Neural progenitor cell (in vitro differentiated cells): ENCODE measurements around the gene BMPR1B. TPM values are rescaled to one million over a fixed set of nuclear protein-coding genes. Genes with fewer than 3 reads are reported as not detected.

Source experiments
- DNase-seq: peaks from one replicate; pipeline ENCODE4 v3.0.0-alpha.2; 2016; ENCODE audit warnings: low spot score
- H2AFZ ChIP-seq: fragments of 200-600 bp; sonication (generic); replicated peaks from 2 replicates; pipeline ENCODE4 v1.6.1; 2016; ENCODE audit warnings: antibody characterized with exemption
- H3F3A ChIP-seq: fragments of 200-600 bp; sonication (generic); 2 replicates; pipeline ENCODE4 v1.6.1; 2016; ENCODE audit warnings: antibody characterized with exemption, low read depth
- H3K27ac ChIP-seq: fragments of 200-600 bp; sonication (generic); 2 replicates; pipeline ENCODE4 v1.5.1; 2016; ENCODE audit warnings: mild to moderate bottlenecking
- H3K27me3 ChIP-seq: fragments of 200-600 bp; sonication (generic); 2 replicates; pipeline ENCODE4 v1.6.1; 2016; ENCODE audit warnings: mild to moderate bottlenecking, moderate library complexity
- H3K36me3 ChIP-seq: fragments of 200-600 bp; sonication (generic); 2 replicates; pipeline ENCODE4 v1.5.1; 2016
- H3K4me1 ChIP-seq: fragments of 200-600 bp; sonication (generic); 2 replicates; pipeline ENCODE4 v1.6.1; 2016; ENCODE audit warnings: mixed run types
- H3K4me2 ChIP-seq: fragments of 200-600 bp; sonication (generic); 2 replicates; pipeline ENCODE4 v1.6.1; 2016
- H3K4me3 ChIP-seq: fragments of 200-600 bp; sonication (generic); 2 replicates; pipeline ENCODE4 v1.5.1; 2016
- H3K79me2 ChIP-seq: fragments of 200-600 bp; sonication (generic); 2 replicates; pipeline ENCODE4 v1.6.1; 2016; ENCODE audit warnings: low read depth
- H3K9ac ChIP-seq: fragments of 200-600 bp; sonication (generic); 2 replicates; pipeline ENCODE4 v1.6.1; 2016
- H3K9me3 ChIP-seq: fragments of 200-600 bp; sonication (generic); 2 replicates; pipeline ENCODE4 v1.5.1; 2016; ENCODE audit warnings: low read depth
- H4K20me1 ChIP-seq: fragments of 200-600 bp; sonication (generic); 2 replicates; pipeline ENCODE4 v1.6.1; 2016; ENCODE audit warnings: low read depth
- H3K27ac Mint-ChIP-seq: 3 replicates; pipeline ENCODE4 v1.8.0; 2021; ENCODE audit warnings: mixed read lengths
- H3K27me3 Mint-ChIP-seq: 2 replicates; pipeline ENCODE4 v1.8.0; 2022; ENCODE audit warnings: low read depth, mild to moderate bottlenecking, inconsistent platforms, moderate library complexity, mixed read lengths; ENCODE audit not compliant: insufficient read depth
- H3K36me3 Mint-ChIP-seq: 3 replicates; pipeline ENCODE4 v1.8.0; 2021; ENCODE audit warnings: mixed read lengths
- H3K4me1 Mint-ChIP-seq: 3 replicates; pipeline ENCODE4 v1.8.0; 2021; ENCODE audit warnings: mixed read lengths
- H3K4me3 Mint-ChIP-seq: 3 replicates; pipeline ENCODE4 v1.8.0; 2021; ENCODE audit warnings: mild to moderate bottlenecking, moderate library complexity, mixed read lengths
- H3K9me3 Mint-ChIP-seq: 3 replicates; pipeline ENCODE4 v1.8.0; 2020; ENCODE audit warnings: mixed read lengths
- CTCF ChIP-seq: fragments of 200-600 bp; sonication (generic); IDR thresholded peaks from 2 replicates; pipeline ENCODE4 v1.5.1; 2017; ENCODE audit warnings: antibody characterized with exemption, mild to moderate bottlenecking
- EZH2 ChIP-seq: fragments of 200-600 bp; sonication (generic); IDR thresholded peaks from 2 replicates; pipeline ENCODE4 v1.6.1; 2017; ENCODE audit warnings: antibody characterized with exemption, mild to moderate bottlenecking, moderate library complexity
- EZH2phosphoT487 ChIP-seq: fragments of 200-600 bp; sonication (generic); IDR thresholded peaks from 2 replicates; pipeline ENCODE4 v1.6.1; 2017; ENCODE audit warnings: antibody characterized with exemption
- total RNA-seq: library from RNA; depleted of rRNA; stranded (reverse); fragments of >200 nt; gene quantifications from 2 replicates; pipeline ENCODE4 v1.2.3, GENCODE V29; 2015; ENCODE audit warnings: low replicate concordance

The BMPR1B gene
- total RNA-seq, 1 donor from 2014 or later = 2.7 TPM

GRCh38 chr4:95105112-95105511 lies 347.4 kb downstream of the BMPR1B start:
- DNase-seq = no peak
- Histone ChIP-seq H3K27ac (no peak overlapping the region), H3K27me3 (no peaks in the 10 kb centered on the region), H2AFZ (no peak overlapping the region), H3K4me1 (no peaks in the 10 kb centered on the region), H3F3A (no peaks in the 10 kb centered on the region), H4K20me1 (no peaks in the 10 kb centered on the region), H3K9ac (no peak overlapping the region), H3K4me2 (no peak overlapping the region), H3K36me3 (no peaks in the 10 kb centered on the region), H3K4me3 (no peak overlapping the region), H3K9me3 (no peaks in the 10 kb centered on the region), H3K79me2 (no peaks in the 10 kb centered on the region)
- no peaks in the 10 kb centered on the region for H3K9me3 Mint-ChIP-seq
- TF ChIP-seq CTCF = no peak
- no peak for TF ChIP-seq EZH2phosphoT487
- no peak for TF ChIP-seq EZH2
- H3K27ac Mint-ChIP-seq = no peak overlapping the region
- H3K36me3 Mint-ChIP-seq = no peaks in the 10 kb centered on the region
- no peaks in the 10 kb centered on the region for H3K4me1 Mint-ChIP-seq
- no peaks in the 10 kb centered on the region for H3K27me3 Mint-ChIP-seq
- no peak overlapping the region for H3K4me3 Mint-ChIP-seq

- Histone ChIP-seq H3F3A (no peaks in the 10 kb centered on the region), H3K9ac (no peak overlapping the region), H3K4me1 (no peaks in the 10 kb centered on the region), H3K9me3 (no peaks in the 10 kb centered on the region), H3K27ac (no peak overlapping the region), H3K27me3 (no peaks in the 10 kb centered on the region), H2AFZ (no peak overlapping the region), H3K4me2 (no peak overlapping the region), H3K79me2 (no peaks in the 10 kb centered on the region), H3K36me3 (no peaks in the 10 kb centered on the region), H4K20me1 (no peaks in the 10 kb centered on the region), H3K4me3 (no peak overlapping the region)
- Mint-ChIP-seq H3K36me3 (no peaks in the 10 kb centered on the region), H3K27ac (no peak overlapping the region), H3K4me3 (no peak overlapping the region), H3K4me1 (no peaks in the 10 kb centered on the region), H3K27me3 (no peaks in the 10 kb centered on the region), H3K9me3 (no peaks in the 10 kb centered on the region)
- TF ChIP-seq EZH2 (no peak), EZH2phosphoT487 (no peak), CTCF (no peak)
- DNase-seq = no peak
Measured at GRCh38 chr4:95105983-95106382, 348.2 kb downstream of the BMPR1B start.

GRCh38 chr4:95106408-95106928 lies 348.7 kb downstream of the BMPR1B start:
- no peaks in the 10 kb centered on the region for H3K79me2 ChIP-seq
- no peaks in the 10 kb centered on the region for H3K9me3 ChIP-seq
- Mint-ChIP-seq H3K27me3 (no peaks in the 10 kb centered on the region), H3K4me1 (no peaks in the 10 kb centered on the region), H3K36me3 (no peaks in the 10 kb centered on the region), H3K27ac (no peak overlapping the region), H3K4me3 (no peak overlapping the region), H3K9me3 (no peaks in the 10 kb centered on the region)
- H3K4me3 ChIP-seq = no peak overlapping the region
- H3K27ac ChIP-seq = no peak overlapping the region
- no peak overlapping the region for H3K9ac ChIP-seq
- DNase-seq = no peak
- H3K36me3 ChIP-seq = no peaks in the 10 kb centered on the region
- H4K20me1 ChIP-seq = no peaks in the 10 kb centered on the region
- TF ChIP-seq EZH2phosphoT487 = no peak
- no peak for TF ChIP-seq EZH2
- TF ChIP-seq CTCF = no peak
- no peaks in the 10 kb centered on the region for H3K4me1 ChIP-seq
- no peaks in the 10 kb centered on the region for H3K27me3 ChIP-seq
- no peaks in the 10 kb centered on the region for H3F3A ChIP-seq
- no peak overlapping the region for H2AFZ ChIP-seq
- no peak overlapping the region for H3K4me2 ChIP-seq
